Inferior parietal cortex (tissue), 1 donor: Measurements from ENCODE around the gene ASCL2.
A peak's percentile ranks its signal among the peaks of the same experiment; 100 is the strongest.

Source experiments
- DNase-seq: peaks from one replicate; pipeline ENCODE4 v3.0.0-alpha.2; 2016; ENCODE audit errors: extremely low spot score

The ASCL2 gene

DNA sequence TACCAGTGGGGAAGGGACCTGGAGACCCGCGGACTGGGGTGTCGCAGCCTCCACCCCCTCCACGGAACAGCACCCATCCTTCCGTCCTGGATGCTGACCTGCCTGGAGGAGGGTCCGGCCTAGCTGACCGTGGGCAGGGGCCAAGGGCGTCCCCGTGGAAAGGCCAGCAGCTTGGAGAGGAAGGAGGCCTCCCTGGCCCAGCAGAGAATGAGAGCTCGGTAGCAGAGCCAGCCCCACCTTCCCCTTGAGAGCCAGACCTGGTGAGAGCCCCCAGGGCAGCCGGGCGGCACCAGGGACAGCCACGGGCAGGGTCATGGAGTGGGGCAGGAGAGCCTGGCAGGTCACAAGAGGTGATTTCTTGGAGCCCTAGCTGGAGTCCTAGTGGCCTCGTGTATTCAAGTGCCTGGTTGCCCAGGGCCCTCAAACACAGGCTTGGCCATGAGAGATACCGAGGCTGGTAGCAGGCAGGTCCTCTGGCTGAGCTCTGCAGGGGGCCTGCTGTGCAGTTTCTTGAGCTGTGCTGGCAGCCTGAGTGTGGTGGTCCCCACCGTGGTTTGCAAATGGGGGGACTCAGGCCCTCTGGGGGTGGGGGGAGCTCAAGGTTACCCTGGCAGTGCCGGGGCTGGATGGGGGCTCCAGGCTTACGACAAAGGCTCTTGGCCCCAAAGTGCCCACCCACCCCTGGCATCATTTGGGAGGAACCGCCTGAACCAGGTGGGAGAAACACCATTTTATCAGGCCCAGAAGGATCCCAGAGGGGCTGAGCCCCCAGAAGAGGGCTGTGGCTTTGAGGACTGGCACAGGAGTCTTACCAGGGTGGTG, 39.1 kb upstream of the ASCL2 start:
- no peak for DNase-seq

DNA sequence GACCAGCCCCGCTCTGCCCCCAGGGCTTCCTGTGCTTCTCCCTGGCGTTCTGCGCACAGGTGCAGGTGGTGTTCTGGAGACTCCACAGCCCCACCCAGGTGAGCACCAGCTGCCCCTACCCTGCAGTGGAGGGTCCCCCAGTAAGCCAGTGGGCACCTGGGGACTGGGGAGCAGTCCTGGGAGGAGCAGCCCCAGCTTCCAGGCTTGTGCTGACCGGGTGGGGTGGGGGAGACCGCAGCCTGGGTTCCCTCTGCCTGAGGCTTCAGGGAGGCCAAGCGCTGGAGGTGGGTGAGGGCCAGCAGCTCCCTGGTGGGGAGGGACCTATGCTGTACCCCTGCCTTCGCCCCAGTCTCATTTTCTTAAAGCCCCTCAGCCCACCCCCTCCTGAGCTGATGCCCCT, 38.3 kb upstream of the ASCL2 start:
- DNase-seq: no peak

DNA sequence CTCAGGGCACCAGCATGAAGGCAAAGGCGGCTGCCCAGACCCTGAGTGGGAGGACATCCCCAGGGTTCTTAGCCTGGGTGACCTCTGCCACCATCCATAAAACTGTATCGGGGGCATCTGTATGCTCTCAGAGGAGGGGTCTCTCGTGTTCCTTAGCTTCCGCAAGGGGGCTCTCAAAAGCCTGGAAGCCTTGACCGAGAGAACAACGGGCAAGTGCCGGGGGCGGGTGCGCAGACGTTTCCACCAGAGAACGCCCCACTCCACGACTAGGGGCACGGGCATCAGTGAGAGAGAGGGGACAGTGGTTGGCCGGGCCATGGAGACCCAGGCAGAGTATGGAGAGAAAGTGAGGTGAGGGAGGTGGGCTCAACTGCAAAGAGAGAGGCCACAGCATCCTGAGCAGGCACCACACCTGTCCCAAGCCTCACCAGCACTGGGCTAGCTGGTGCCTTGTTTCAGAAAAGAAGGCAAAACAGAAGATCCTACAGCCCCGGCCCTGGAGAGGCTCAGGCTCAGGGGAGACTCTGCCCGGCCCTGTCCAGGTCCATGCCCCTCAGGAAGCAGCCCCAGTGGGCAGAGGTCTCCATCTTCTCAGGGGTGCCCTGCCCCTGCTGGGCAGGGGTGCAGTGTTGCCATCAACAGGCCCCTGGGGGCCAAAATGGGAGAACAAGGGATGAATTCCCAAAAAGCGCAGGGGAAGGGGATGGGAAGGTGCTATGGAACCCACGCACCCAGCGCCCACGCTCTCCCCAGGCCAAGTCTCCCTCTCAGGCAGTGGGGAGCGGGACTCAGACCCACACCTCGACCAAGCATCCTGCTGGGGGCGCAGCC, 37.3 kb upstream of the ASCL2 start:
- no peak for DNase-seq

DNA sequence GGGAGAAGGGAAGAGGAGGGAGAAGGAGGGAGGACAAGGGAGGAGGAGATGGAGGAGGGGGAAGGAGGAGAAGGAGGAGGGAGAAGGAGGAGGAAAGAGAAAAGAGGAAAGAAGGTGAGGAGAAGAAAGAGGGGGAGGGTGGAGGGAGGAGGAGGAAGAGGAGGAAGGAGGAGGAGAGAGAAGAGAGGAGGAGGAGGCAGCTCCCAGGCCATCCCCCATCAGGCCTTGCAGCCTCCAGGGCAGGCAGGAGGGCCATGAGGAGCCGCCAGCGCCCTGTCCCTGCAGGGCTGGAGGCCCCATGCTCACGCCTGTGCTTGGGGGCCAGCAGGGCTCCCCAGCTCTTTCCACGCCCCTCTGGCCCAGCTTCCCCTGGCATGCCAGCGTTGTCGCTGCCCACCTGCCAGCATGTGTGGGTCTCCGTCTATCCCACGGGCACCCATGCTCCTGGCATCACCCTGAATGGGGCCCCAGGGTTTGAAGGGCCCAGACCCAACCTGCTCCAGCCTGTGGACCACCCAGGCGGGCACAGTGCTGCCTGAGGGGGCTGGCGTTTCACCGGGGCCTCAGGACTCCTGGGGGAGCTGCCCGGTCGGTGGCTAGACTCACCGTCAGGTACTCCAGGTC, 36.6 kb upstream of the ASCL2 start:
- DNase-seq: no peak

- DNase-seq: peak; percentile 20
Observed at GRCh38 chr11:2306452-2306823, 36.0 kb upstream of the ASCL2 start.

GRCh38 chr11:2305788-2306451, 35.5 kb upstream of the ASCL2 start:
- DNase-seq: no peak

GRCh38 chr11:2305140-2305778, 34.9 kb upstream of the ASCL2 start:
- DNase-seq: peak; percentile 70

DNA sequence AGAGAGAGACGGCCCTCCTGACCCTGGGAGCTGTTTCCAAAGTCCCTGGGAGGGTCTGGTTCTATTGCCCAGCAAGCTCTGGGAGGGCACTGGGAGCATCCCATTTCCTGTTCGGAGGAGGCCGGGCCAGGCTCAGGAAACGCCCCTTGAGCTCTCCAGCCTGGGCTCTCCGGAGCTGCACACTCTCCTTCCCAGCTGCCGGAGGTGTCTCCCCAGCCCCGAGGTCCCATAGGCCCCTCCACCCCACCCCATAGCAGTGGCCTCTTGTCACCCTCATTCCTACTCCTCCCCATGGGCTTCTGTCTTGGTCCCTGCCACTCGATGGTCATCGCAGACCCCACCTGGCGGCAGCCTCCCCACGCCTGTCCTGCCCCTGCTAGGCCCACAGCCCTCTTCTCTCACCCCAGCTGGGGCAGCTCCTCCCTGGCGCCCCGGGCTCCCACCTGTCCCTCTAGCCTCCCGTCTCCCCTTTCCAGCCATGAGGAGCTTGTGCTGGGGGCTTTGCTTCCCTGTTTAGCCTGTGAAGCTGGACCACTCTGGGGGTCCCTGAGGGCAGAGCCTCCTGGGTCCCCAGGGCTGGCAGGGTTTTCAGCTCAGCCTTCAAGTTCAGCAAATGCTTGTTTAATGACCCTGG, 34.2 kb upstream of the ASCL2 start:
- DNase-seq: no peak

DNA sequence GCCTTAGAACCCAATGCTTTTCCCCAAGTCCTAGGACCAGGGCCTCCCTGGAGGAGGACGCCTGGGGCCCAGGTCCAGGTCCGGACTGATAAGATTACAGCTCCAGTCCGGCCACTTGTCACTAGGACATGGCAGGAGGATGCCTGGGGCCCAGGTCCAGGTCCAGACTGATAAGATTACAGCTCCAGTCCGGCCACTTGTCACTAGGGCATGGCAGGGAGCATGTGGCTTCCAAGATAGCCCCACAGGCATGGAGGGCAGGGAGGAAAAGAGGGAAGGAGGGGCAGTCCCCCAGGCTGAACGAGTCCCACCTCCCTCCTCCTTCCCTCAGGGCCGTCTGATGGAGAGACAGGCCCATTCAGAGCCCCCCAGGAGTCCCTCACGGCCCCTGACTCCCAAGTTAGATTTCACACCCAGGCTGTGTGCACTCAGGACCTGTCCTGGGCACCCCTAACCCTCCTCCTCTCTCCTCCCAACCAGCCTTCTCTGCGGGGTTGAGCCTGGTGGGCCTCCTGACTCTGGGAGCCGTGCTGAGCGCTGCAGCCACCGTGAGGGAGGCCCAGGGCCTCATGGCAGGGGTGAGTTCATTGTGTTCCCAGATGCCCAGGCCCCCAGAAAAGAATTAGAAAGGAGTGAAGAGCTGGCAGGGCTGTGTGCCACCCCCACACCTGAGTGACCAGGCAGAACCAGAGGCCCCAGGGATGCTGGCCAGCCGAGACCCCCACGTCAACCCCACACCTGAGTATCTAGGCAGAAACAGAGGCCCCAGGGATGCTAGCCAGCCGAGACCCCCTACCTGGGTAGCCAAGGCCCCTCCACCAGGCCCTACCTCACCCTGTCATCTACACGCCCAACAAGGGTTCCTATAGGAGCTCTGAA, 33.5 kb upstream of the ASCL2 start:
- peak; percentile 20 for DNase-seq

- no peak for DNase-seq
Observed at GRCh38 chr11:2302896-2303626, 32.7 kb upstream of the ASCL2 start.

DNA sequence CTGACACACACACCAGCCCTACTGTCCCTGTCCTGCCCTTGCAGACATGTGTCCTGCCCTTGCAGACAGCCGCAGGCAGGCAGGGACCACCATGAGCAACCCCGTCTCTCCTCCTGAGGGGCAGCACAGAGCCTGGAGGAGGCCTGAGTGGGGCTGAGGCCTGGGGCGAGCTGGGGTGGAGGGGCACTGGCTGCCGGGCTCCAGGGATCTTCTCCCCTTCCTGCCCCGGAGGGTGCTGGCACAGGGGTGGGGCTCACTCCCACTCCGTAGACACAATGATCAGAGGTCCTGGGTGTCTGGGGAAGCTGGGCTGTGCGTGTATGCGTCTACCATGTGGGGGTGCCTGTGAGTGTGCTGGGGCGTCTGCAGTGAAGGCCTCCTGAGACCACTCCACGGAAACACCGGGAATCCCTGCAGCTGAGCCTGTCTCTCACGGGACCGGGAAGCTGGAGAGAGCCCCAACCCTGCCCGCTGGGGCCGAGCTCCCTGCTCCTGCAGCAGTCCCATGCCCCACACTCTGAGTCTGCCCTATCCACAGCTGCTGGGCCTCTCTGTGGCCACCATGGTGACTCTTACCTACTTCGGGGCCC, 32.0 kb upstream of the ASCL2 start:
- DNase-seq: no peak

DNA sequence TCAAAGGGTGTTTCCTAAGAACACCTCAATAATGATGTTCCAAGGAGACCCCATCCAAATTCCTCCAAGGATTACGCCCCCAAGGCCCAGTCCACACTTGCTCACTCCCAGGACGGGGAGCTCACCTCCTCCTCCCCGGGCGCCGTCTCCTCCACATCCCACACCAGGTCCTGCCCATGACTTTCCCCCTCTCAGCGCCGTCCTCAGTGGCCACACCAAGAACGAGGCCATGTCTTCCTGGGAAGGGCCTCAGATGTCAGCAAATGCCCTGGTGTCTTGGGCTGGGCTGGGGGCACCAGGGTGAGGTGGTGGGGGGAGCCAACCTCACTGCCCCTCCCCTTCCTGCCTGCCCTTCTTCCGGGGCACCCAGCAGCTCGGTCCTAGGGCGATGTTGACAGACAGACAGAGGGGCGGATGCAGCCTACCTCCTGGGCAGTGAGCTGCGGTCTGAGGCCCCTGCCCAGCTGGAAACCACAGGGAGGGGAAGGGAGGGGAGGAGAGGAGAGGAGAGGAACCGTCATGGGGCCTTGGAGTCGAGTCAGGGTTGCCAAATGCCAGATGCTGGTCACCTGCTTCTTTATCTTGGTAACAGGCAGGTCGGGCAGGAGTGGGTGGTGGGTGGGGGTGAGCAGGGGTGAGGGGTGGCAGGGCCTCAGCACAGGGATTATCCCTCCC, 31.4 kb upstream of the ASCL2 start, which contains the start of the genes C11orf21 and TSPAN32:
TSS of gene C11orf21 (minus strand) at position 288 of the 675 bp plus-strand sequence. CDS start at position 178, 110 bp downstream.
TSS of gene TSPAN32 (plus strand) at position 383 of the 675 bp plus-strand sequence. CDS start at position 520, 137 bp downstream.
- peak; percentile 9 for DNase-seq

DNA sequence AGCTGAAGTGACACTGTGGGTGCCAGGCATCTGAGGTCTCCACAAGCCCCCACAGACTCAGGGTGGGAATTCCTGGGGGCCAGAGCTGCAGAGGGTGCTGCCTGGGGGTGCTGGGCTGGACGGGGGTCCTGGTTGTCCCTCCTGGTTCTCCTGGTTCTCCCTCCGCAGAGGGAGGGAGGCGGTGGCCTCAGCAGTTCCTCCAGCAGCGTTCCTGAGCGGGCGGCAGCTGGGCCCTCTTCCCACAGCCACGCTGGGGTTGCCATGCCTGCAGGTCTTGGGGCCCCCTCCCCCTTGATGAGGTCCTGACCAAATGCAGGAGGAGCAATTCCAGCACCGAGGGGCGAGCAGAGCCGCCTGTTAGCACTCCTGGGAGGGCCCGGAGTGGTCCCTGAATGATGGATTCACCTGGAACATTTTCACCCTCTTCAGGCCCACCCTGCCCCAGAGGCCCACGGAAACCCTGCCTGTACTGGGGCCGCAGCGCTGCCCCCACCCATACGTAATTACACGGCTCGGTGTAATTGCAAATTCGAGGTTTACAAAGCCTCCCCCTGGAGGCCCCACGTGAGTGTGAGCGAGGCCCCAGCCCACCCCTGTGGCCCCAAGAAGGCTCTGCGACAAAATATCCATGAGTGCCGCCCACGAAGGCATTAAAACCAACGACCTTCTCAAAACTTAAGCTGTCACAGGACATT, 30.7 kb upstream of the ASCL2 start:
- no peak for DNase-seq

DNA sequence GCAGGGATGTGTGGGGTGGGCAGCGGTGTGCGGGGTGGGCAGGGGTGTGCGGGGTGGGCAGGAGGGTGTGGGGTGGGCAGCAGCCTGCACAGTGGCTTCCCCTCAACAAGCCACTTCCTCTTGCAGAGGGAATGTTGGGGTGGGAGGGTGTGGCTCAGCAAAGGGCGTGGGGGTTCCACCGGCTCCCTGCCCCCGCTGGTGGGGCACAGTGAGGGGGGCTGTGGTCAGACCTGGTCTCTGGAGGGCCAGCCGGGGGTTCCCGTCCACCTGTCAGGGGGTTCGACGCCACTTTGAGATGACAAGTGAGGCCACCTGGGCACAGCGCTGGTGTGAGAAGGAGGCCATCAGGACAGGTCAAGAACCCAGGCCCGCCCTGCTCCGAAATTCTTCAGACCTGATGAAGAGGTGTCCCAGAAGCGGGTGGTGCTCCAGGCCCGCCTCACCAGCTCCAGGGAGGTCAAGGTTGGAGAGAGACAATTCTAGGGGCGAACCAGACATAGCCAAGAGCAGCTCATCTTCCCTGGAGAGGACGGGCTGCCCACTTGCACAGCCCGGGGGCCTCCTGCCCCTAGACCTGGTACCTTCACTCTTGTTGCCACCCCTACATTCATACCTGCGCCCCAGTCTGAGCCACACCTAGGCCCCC, 30.0 kb upstream of the ASCL2 start:
- no peak for DNase-seq

DNA sequence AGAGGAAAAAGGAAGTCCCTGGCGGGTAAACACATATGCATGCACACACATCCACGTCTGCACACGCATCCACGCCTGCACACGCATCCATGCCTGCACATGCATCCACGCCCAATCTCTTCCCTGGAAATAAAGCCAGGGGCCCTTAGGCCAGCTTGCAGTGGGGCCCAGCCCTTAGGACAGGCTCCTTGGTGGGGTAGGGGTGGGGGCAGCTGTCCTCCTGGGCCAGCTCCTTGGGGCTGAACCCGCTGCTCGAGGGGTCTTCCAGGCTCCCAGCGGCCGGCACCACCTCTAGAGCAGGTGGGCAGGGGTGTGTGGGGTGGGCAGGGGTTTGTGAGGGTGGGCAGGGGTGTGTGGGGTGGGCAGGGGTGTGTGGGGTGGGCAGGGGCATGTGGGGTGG, 29.4 kb upstream of the ASCL2 start:
- no peak for DNase-seq

DNA sequence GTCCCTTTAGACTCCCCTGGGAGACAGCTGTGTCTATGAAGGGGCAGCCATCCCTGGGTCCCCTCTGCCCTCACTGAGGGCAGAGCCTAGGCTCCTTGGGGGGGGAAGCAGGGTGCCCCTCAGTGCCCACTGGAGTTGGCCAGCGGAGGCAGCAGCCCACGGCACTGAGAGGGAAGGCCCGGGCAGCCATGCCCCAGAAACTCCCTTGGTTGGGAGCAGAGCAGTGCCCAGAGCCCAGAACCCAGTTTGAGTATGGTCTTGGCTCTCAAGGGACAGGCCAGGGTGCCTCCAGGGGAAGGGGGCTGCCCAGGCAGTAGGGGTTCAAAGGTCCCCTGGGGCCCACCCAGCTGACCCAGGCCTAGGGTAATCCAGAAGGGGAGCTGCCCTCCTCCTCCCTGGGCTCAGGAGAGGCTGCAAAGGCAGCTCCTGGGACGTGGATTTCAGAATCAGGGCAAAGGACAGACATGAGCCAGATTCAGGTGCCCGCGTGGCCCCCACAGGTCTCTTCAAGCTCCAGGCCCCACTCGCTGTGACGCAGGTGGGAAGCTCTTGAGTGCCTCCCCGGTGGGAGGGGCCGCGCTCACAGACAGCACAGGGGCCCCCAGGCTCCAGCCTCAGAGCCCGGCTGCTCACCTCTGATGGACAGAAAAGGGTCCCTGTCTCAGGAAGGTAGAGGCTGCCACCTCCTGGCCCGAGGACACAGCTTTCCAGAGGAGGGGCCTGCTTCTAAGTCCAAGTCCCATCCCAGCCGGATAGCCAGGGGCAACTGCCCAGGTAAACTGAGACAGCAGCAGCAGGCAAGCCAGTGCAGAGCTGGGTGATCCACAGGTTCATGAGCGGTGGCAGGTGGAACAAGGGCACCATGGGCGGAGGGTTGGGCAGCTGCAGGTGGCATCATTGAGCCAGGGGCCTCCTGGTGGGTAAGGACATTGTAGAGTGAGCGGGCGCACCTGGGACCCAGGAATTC, 28.7 kb upstream of the ASCL2 start:
- no peak for DNase-seq
